Stomach (tissue), 9 donors: ENCODE results near the gene ERN1. TPM values are rescaled to one million over a fixed set of nuclear protein-coding genes. Genes with fewer than 3 reads are reported as not detected.

Experiments used
- DNase-seq, 2 donors: peaks; one replicate each; pipeline versions ENCODE4 v3.0.0 to v3.0.0-alpha.2; 2013 to 2019
- H3K27ac ChIP-seq, 5 donors: fragments of 200-600 bp in 4 of 5; sonication (generic) in 4 of 5; one replicate each; pipeline ENCODE4 v1.5.1; 2013 to 2019; ENCODE audit warnings: mild to moderate bottlenecking in 1 of 5, moderate library complexity in 1 of 5
- H3K27me3 ChIP-seq, 3 donors: fragments of 200-600 bp; sonication (generic); one replicate each; pipeline ENCODE4 v1.5.1; 2017 to 2019; ENCODE audit warnings: mixed run types in 1 of 3
- H3K36me3 ChIP-seq, 4 donors: fragments of 200-600 bp; sonication (generic); 1 replicate in 3 of 4; 2 replicates in 1 of 4; pipeline ENCODE4 v1.5.1; 2016 to 2019
- H3K4me1 ChIP-seq, 4 donors: fragments of 200-600 bp; sonication (generic); one replicate each; pipeline ENCODE4 v1.5.1; 2016 to 2019
- H3K4me3 ChIP-seq, 4 donors: fragments of 200-600 bp; sonication (generic) in 3 of 4; one replicate each; pipeline ENCODE4 v1.5.1; 2016 to 2019; ENCODE audit warnings: mild to moderate bottlenecking in 1 of 4
- H3K9me3 ChIP-seq, 4 donors: fragments of 200-600 bp; sonication (generic); one replicate each; pipeline ENCODE4 v1.5.1; 2016 to 2019
- CTCF ChIP-seq, 7 experiments: fragments of 450-650 bp in 4 of 7; fragments of 200-600 bp in 3 of 7; sonication (generic) in 3 of 7; IDR thresholded peaks; one replicate each; pipeline ENCODE4 v1.5.1; 2016 to 2019; ENCODE audit warnings: antibody characterized with exemption in 7 of 7, control low read depth in 2 of 7, mild to moderate bottlenecking in 1 of 7
- EP300 ChIP-seq: sonication (generic); formaldehyde crosslinking; IDR thresholded peaks from one replicate; pipeline ENCODE4 v1.6.1; 2017; ENCODE audit warnings: antibody characterized with exemption
- POLR2A ChIP-seq, 4 donors: fragments of 450-650 bp; IDR thresholded peaks; one replicate each; pipeline ENCODE4 v1.6.1; 2016; ENCODE audit warnings: antibody characterized with exemption in 4 of 4, control low read depth in 2 of 4, mild to moderate bottlenecking in 1 of 4, moderate library complexity in 1 of 4
- POLR2AphosphoS5 ChIP-seq, 3 donors: sonication (generic); formaldehyde crosslinking; IDR thresholded peaks; one replicate each; pipeline ENCODE4 v1.6.1; 2016; ENCODE audit warnings: antibody characterized with exemption in 3 of 3
- WGBS, 5 donors: extraction: QIAGEN DNeasy Blood & Tissue Kit in 3 of 5; methylation state at CpG; one replicate each; pipeline versions ENCODE4 v1.1.5 to v1.1.7; 2013 to 2018; 5-methylcytosine and 5-hydroxymethylcytosine counted together
- intact Hi-C: fragments of 100-400 bp; cut with DNase I; formaldehyde crosslinking; loops from one replicate; pipeline ENCODE4 v1.15.1; 2023; ENCODE audit warnings: low total_unique reads
- polyA plus RNA-seq, 3 donors: library from polyadenylated mRNA; stranded (reverse); fragments of 200-250 nt; gene quantifications; one replicate each; pipeline ENCODE4 v1.2.3, GENCODE V29; 2013
- total RNA-seq, 5 donors: library from RNA; depleted of rRNA; stranded (reverse); fragments of >200 nt; gene quantifications; one replicate each; pipeline versions ENCODE4 v1.1.0 to v1.2.3, GENCODE V29; 2014 to 2016
- donor health status: healthy with polysubstance abuse.
- donor health status: Bipolar disorder and iron deficiency.
- donor health status: healthy.

Gene ERN1
- total and polyA plus RNA-seq, 8 donors: 4.1 to 76.4 (median 28.0) TPM

GRCh38 chr17:64016974-64017373, 113.0 kb downstream of the ERN1 start:
- no peak for DNase-seq
- Histone ChIP-seq H3K27me3 (no peaks in the 10 kb centered on the region), H3K27ac (peak overlapping the region in 3 of 5 donors; percentile 3 to 73 (median 35)), H3K4me3 (no peak overlapping the region), H3K36me3 (no peaks in the 10 kb centered on the region), H3K9me3 (no peaks in the 10 kb centered on the region), H3K4me1 (peaks cover 0 to 22% (median 11%) of the 10 kb centered on the region in 4 donors)
- intact Hi-C loops: no loop called here
- no peak for TF ChIP-seq POLR2AphosphoS5 (IDR thresholded peaks at IDR 0.05)
- no peak for TF ChIP-seq POLR2A (IDR thresholded peaks at IDR 0.05)
- TF ChIP-seq EP300: no peak
- no peak for TF ChIP-seq CTCF (IDR thresholded peaks at IDR 0.05)
- 62 to 81% (median 78%) methylated on average over 3 of the region's 3 CpGs for WGBS, 5 donors

- Histone ChIP-seq H3K4me3 (no peak overlapping the region), H3K9me3 (no peaks in the 10 kb centered on the region), H3K27me3 (no peaks in the 10 kb centered on the region), H3K4me1 (peaks cover 0 to 22% (median 11%) of the 10 kb centered on the region in 4 donors), H3K27ac (peak overlapping the region in 4 of 5 donors; percentile 3 to 73 (median 30)), H3K36me3 (no peaks in the 10 kb centered on the region)
- intact Hi-C loops: no loop called here
- peak in 1 of 2 donors; percentile 25 for DNase-seq
- WGBS, 5 donors: 46 to 68% (median 66%) methylated on average over 5 of the region's 5 CpGs
- no peak for TF ChIP-seq EP300
These were observed 113.6 kb downstream of the ERN1 start for GRCh38 chr17:64016231-64016784.

GRCh38 chr17:64015447-64015846, 114.5 kb downstream of the ERN1 start:
- H3K27ac ChIP-seq: peak overlapping the region in 1 of 5 donors; percentile 73
- no peak overlapping the region for H3K4me3 ChIP-seq
- no peaks in the 10 kb centered on the region for H3K36me3 ChIP-seq
- 83 to 96% (median 93%) methylated on average over 6 of the region's 6 CpGs for WGBS, 5 donors
- intact Hi-C loops: no loop called here
- H3K27me3 ChIP-seq: no peaks in the 10 kb centered on the region
- TF ChIP-seq POLR2AphosphoS5 (IDR thresholded peaks at IDR 0.05) (no peak), POLR2A (IDR thresholded peaks at IDR 0.05) (no peak), CTCF (IDR thresholded peaks at IDR 0.05) (no peak), EP300 (no peak)
- H3K9me3 ChIP-seq: no peaks in the 10 kb centered on the region
- DNase-seq: no peak
- H3K4me1 ChIP-seq: peaks cover 0 to 22% (median 10%) of the 10 kb centered on the region in 4 donors

GRCh38 chr17:64009571-64010402, 120.2 kb downstream of the ERN1 start:
- no peak overlapping the region for H3K4me3 ChIP-seq
- TF ChIP-seq POLR2AphosphoS5 (IDR thresholded peaks at IDR 0.05) (no peak), CTCF (IDR thresholded peaks at IDR 0.05) (no peak), EP300 (no peak), POLR2A (IDR thresholded peaks at IDR 0.05) (no peak)
- peaks cover 0 to 3% (median 0%) of the 10 kb centered on the region in 4 donors for H3K9me3 ChIP-seq
- peak overlapping the region in 1 of 5 donors; percentile 14 for H3K27ac ChIP-seq
- no peaks in the 10 kb centered on the region for H3K36me3 ChIP-seq
- no peaks in the 10 kb centered on the region for H3K27me3 ChIP-seq
- H3K4me1 ChIP-seq: peaks cover 0 to 40% (median 24%) of the 10 kb centered on the region in 4 donors
- 62 to 70% (median 66%) methylated on average over 8 of the region's 8 CpGs for WGBS, 5 donors
- intact Hi-C loops: no loop called here
- peak in 1 of 2 donors; percentile 60 for DNase-seq
